BLaER1 treated with 17β-estradiol and CSF1 and Interleukin-3, amounts not matched to agents 10 nM and 100 nM (cell line): ENCODE results near the gene FBXO47.
"Not testable (repeated sequence)": the region's sequence is repeated elsewhere in the genome, so short reads cannot be mapped to it uniquely, and the experiment has no call there.

Experiments used
- H3K27ac ChIP-seq, 11 experiments: shearing (Covaris generic); formaldehyde crosslinking; 2 replicates each; pipeline ENCODE4 v1.8.1; 2022
- H3K27me3 ChIP-seq, 11 experiments: shearing (Covaris generic); formaldehyde crosslinking; 2 replicates each; pipeline ENCODE4 v1.8.1; 2022
- H3K36me3 ChIP-seq, 11 experiments: shearing (Covaris generic); formaldehyde crosslinking; 2 replicates each; pipeline ENCODE4 v1.8.1; 2022
- H3K4me1 ChIP-seq, 10 experiments: shearing (Covaris generic); formaldehyde crosslinking; 2 replicates each; pipeline ENCODE4 v1.8.1; 2022
- H3K4me2 ChIP-seq, 11 experiments: shearing (Covaris generic); formaldehyde crosslinking; 2 replicates each; pipeline ENCODE4 v1.8.1; 2022
- H3K4me3 ChIP-seq, 10 experiments: shearing (Covaris generic); formaldehyde crosslinking; 2 replicates each; pipeline ENCODE4 v1.8.1; 2022
- H3K9ac ChIP-seq, 11 experiments: shearing (Covaris generic); formaldehyde crosslinking; 2 replicates each; pipeline ENCODE4 v1.8.1; 2022
- H3K9me3 ChIP-seq, 11 experiments: shearing (Covaris generic); formaldehyde crosslinking; replicated peaks in 1 of 11; 2 replicates each; pipeline ENCODE4 v1.8.1; 2022
- H4K20me1 ChIP-seq, 11 experiments: shearing (Covaris generic); formaldehyde crosslinking; 2 replicates each; pipeline ENCODE4 v1.8.1; 2022
- Cebpa-rat ChIP-seq, 11 experiments: shearing (Covaris generic); IDR thresholded peaks; 2 replicates each; pipeline ENCODE4 v1.8.1; 2022

FBXO47 gene

DNA sequence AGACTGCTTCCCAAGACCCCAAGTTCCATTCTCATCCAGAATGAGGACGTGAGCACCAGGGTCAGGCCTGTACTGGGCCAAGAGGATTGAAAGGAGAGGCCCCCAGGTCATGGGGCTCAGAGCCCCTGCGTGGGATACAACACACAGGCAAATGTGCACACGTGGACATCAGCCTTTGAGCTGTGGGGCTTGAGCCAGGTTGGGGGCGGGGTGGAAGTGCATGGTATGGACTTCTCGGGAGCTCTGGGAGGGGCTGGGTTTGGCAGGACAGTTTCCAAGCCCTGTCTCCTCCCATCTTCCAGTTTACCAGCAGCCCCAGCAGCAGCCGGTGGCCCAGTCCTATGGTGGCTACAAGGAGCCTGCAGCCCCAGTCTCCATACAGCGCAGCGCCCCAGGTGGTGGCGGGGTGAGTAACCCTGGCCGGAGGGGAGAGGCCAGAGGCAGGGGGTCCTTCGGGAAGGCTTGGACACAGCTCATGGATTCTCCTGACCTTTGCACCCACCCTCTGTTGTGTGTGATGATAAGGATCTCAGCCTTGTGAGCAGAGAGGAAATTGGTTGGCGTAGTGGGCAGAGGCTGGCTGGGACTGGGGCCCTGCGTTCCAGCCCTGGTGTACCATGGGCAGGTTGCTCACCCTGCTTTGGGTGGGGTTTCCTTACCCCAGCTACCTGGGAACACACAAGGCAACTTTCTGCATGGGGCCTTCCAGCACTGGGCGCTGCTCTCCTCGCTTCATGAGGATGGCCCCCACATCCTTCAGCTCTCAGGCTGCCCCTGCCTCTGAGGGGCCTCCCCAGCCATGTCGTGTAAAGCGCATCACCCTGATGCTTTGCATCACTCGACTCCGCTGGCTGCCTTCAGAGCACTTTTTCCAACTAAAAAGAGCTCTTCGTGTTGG lies 52.2 kb downstream of the FBXO47 start:
- H4K20me1 ChIP-seq = peaks cover 0 to 100% (median 16%) of the 10 kb centered on the region in 11 experiments; a peak in 13 of 22 replicates
- peak overlapping the region in 1 of 11 experiments; percentile 13; a peak in 1 of 22 replicates for H3K9ac ChIP-seq
- no peaks in the 10 kb centered on the region for H3K9me3 ChIP-seq
- peaks cover 11 to 44% (median 18%) of the 10 kb centered on the region in 10 experiments for H3K4me1 ChIP-seq
- H3K4me2 ChIP-seq = no peak overlapping the region
- no peak overlapping the region for H3K4me3 ChIP-seq
- H3K27me3 ChIP-seq = no peaks in the 10 kb centered on the region
- peak overlapping the region in 3 of 11 experiments; percentile 3 to 25 (median 4); a peak in 1 of 22 replicates for H3K27ac ChIP-seq
- TF ChIP-seq Cebpa-rat (IDR thresholded peaks at IDR 0.05) = no peak
- H3K36me3 ChIP-seq = peaks cover 82 to 100% (median 97%) of the 10 kb centered on the region in 11 experiments

- Histone ChIP-seq H3K4me2 (no peak overlapping the region), H3K9ac (peak overlapping the region in 3 of 11 experiments; percentile 26 to 47 (median 34); a peak in 3 of 22 replicates), H4K20me1 (peaks cover 0 to 100% (median 16%) of the 10 kb centered on the region in 11 experiments; a peak in 15 of 22 replicates), H3K36me3 (peaks cover 63 to 100% (median 93%) of the 10 kb centered on the region in 11 experiments), H3K4me3 (no peak overlapping the region), H3K9me3 (no peaks in the 10 kb centered on the region), H3K4me1 (peaks cover 20 to 49% (median 21%) of the 10 kb centered on the region in 10 experiments), H3K27me3 (no peaks in the 10 kb centered on the region), H3K27ac (peak overlapping the region in 8 of 11 experiments; percentile 7 to 53 (median 29); a peak in 11 of 22 replicates)
- no peak for TF ChIP-seq Cebpa-rat (IDR thresholded peaks at IDR 0.05)
These were observed 54.9 kb downstream of the FBXO47 start for GRCh38 chr17:38912221-38912813.

DNA sequence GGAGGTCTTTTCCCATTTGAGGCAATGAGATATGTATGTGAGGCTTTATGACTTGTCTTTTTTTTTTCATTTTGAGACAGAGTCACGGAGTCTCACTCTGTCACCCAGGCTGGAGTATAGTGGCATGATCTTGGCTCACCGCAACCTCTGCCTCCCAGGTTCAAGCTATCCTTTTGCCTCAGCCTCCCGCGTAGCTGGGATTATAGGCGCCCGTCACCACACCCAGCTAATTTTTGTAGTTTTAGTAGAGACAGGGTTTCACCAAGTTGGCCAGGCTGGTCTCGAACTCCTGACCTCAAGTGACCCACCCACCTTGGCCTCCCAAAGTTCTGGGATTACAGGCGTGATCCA lies 55.5 kb downstream of the FBXO47 start:
- not testable (repeated sequence) for H3K27me3 ChIP-seq, H3K4me2 ChIP-seq, H3K4me3 ChIP-seq, H3K9me3 ChIP-seq
- peaks cover 26 to 51% (median 27%) of the 10 kb centered on the region in 10 experiments for H3K4me1 ChIP-seq
- peaks cover 0 to 100% (median 16%) of the 10 kb centered on the region in 11 experiments; a peak in 15 of 22 replicates for H4K20me1 ChIP-seq
- 0 out of 22 replicates have a peak overlapping the region, but pooled peaks of 1 of the 11 experiments have one; percentile 24 for H3K9ac ChIP-seq
- H3K27ac ChIP-seq = peak overlapping the region in 6 of 11 experiments; percentile 12 to 53 (median 37); a peak in 6 of 22 replicates
- H3K36me3 ChIP-seq = peaks cover 57 to 96% (median 88%) of the 10 kb centered on the region in 11 experiments

DNA sequence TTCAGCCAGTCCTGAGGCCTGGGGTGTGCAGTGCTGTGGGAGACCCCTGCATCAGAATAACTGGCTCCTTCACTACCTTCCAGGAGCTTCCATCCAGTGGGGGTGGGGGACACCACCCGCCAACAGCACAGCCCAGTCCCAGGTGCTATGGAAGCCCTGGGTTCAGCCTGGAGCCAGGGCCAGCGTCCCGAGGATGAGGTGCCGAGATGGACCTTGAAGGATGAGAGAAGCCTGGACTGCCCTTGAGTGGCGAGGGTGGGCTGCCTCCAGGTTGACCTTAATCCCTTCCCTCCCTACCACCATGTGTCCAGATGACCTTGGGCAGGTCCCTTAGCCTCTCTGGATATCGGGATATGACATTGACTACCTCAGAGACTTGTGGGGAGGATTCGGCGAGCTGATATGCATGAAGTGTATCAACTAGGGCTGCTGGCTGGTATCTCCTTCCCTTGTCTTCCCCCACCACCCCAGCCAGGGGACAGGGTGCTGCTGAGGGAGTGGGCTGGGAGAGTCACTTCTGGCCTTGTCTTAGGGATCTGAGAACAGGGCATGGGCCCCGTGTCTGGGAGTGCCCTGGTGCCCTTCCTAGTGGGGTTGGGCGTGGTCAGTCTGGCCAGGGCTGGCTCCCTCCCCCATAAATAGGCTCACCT lies 56.0 kb downstream of the FBXO47 start:
- Histone ChIP-seq H3K9me3 (no peaks in the 10 kb centered on the region), H4K20me1 (peaks cover 0 to 100% (median 17%) of the 10 kb centered on the region in 11 experiments; a peak in 15 of 22 replicates), H3K4me2 (no peak overlapping the region), H3K27me3 (no peaks in the 10 kb centered on the region), H3K4me1 (peaks cover 31 to 53% (median 32%) of the 10 kb centered on the region in 10 experiments), H3K9ac (peak overlapping the region in 1 of 11 experiments; percentile 24; a peak in 1 of 22 replicates), H3K36me3 (peaks cover 53 to 93% (median 85%) of the 10 kb centered on the region in 11 experiments), H3K27ac (peak overlapping the region in 3 of 11 experiments; percentile 26 to 49 (median 32); a peak in 5 of 22 replicates), H3K4me3 (no peak overlapping the region)
- TF ChIP-seq Cebpa-rat (IDR thresholded peaks at IDR 0.05) = no peak

GRCh38 chr17:38910325-38910724 lies 56.9 kb downstream of the FBXO47 start:
- TF ChIP-seq Cebpa-rat (IDR thresholded peaks at IDR 0.05) = no peak
- Histone ChIP-seq H3K9me3 (no peaks in the 10 kb centered on the region), H4K20me1 (peaks cover 0 to 100% (median 17%) of the 10 kb centered on the region in 11 experiments; a peak in 15 of 22 replicates), H3K4me2 (peak overlapping the region in 2 of 11 experiments; percentile 12 to 84; a peak in 2 of 22 replicates), H3K36me3 (peaks cover 44 to 93% (median 82%) of the 10 kb centered on the region in 11 experiments), H3K27me3 (no peaks in the 10 kb centered on the region), H3K4me1 (peaks cover 40 to 55% (median 41%) of the 10 kb centered on the region in 10 experiments), H3K9ac (no peak overlapping the region), H3K4me3 (no peak overlapping the region), H3K27ac (no peak overlapping the region)

GRCh38 chr17:38908676-38909181 lies 58.5 kb downstream of the FBXO47 start:
- Histone ChIP-seq H3K9ac (peak overlapping the region; percentile 12 to 60 (median 46); a peak in 17 of 22 replicates), H3K4me2 (peak overlapping the region; percentile 67 to 95 (median 83)), H4K20me1 (peaks cover 0 to 100% (median 17%) of the 10 kb centered on the region in 11 experiments; a peak in 15 of 22 replicates), H3K27ac (peak overlapping the region in 9 of 11 experiments; percentile 43 to 67 (median 62); a peak in 17 of 22 replicates), H3K9me3 (peaks cover 0 to 11% (median 6%) of the 10 kb centered on the region in 11 experiments; a peak in 7 of 22 replicates), H3K27me3 (no peaks in the 10 kb centered on the region), H3K4me3 (no peak overlapping the region; a peak in 1 of 20 replicates), H3K4me1 (peaks cover 43 to 60% (median 45%) of the 10 kb centered on the region in 10 experiments), H3K36me3 (peaks cover 42 to 93% (median 82%) of the 10 kb centered on the region in 11 experiments)
- no peak for TF ChIP-seq Cebpa-rat (IDR thresholded peaks at IDR 0.05)

GRCh38 chr17:38907930-38908675 lies 59.1 kb downstream of the FBXO47 start:
- TF ChIP-seq Cebpa-rat (IDR thresholded peaks at IDR 0.05) = no peak
- Histone ChIP-seq H3K9ac (peak overlapping the region; percentile 12 to 60 (median 46); a peak in 20 of 22 replicates), H3K4me2 (peak overlapping the region; percentile 67 to 95 (median 83)), H3K4me1 (peaks cover 45 to 66% (median 49%) of the 10 kb centered on the region in 10 experiments), H3K9me3 (peaks cover 0 to 11% (median 6%) of the 10 kb centered on the region in 11 experiments; a peak in 7 of 22 replicates), H4K20me1 (peaks cover 0 to 100% (median 17%) of the 10 kb centered on the region in 11 experiments; a peak in 15 of 22 replicates), H3K36me3 (peaks cover 42 to 93% (median 82%) of the 10 kb centered on the region in 11 experiments), H3K27ac (peak overlapping the region in 9 of 11 experiments; percentile 48 to 70 (median 63); a peak in 17 of 22 replicates), H3K4me3 (peak overlapping the region in 1 of 10 experiments; percentile 4; a peak in 2 of 20 replicates), H3K27me3 (no peaks in the 10 kb centered on the region)
